ENCODE data around the gene GJA4. TPM values are rescaled to one million over a fixed set of nuclear protein-coding genes. Genes with fewer than 3 reads are reported as not detected.

Gene GJA4
- total RNA-seq, 1 experiment from 2014 or later = not detected

GRCh38 chr1:34840426-34840825 lies 47.6 kb downstream of the GJA4 start:
- no peak overlapping the region for H3K27ac ChIP-seq (ENCODE audit: low read length)
- no peaks in the 10 kb centered on the region for H3K9me2 ChIP-seq (replicated peaks; ENCODE audit: low read length)
- TF ChIP-seq CTCF (conservative IDR thresholded peaks at IDR 0.05; ENCODE audit: low read depth, low read length) = no peak
- TF ChIP-seq EZH2 (IDR thresholded peaks at IDR 0.05; ENCODE audit: low read length, unreplicated experiment) = no peak
- TF ChIP-seq EZH2phosphoT487 (IDR thresholded peaks at IDR 0.05; ENCODE audit: borderline replicate concordance, low read length) = no peak
- H3K9me3 ChIP-seq (ENCODE audit: low read length) = no peaks in the 10 kb centered on the region
- no peaks in the 10 kb centered on the region for H3K79me2 ChIP-seq (ENCODE audit: low read length)
- intact Hi-C loops (cut with micrococcal nuclease) = no loop called here
- H3K9ac ChIP-seq (ENCODE audit: low read length) = no peak overlapping the region
- no peaks in the 10 kb centered on the region for H3K36me3 ChIP-seq (ENCODE audit: low read depth, low read length)
- H2AFZ ChIP-seq (ENCODE audit: low read length) = no peak overlapping the region
- no peak for DNase-seq
- no peaks in the 10 kb centered on the region for H3K27me3 ChIP-seq (ENCODE audit: low read length)
- no peaks in the 10 kb centered on the region for H3F3A ChIP-seq (ENCODE audit: low read length, unreplicated experiment)
- no peak overlapping the region for H3K4me3 ChIP-seq (ENCODE audit: low read length)
- no TSS peak for BruUV-seq (replicated peaks)
- ATAC-seq = no peak
- H3K4me1 ChIP-seq (ENCODE audit: insufficient read depth, low read length) = peaks cover 12% of the 10 kb centered on the region; the same call in 1 of the 2 replicates
- no peak overlapping the region for H3K4me2 ChIP-seq (ENCODE audit: low read length)
- ChIA-PET POLR2A (ENCODE audit: unreplicated experiment) (no interaction called here), CTCF (no interaction called here)
- no peaks in the 10 kb centered on the region for H4K20me1 ChIP-seq (ENCODE audit: low read length)

- H4K20me1 ChIP-seq (ENCODE audit: low read length) = no peaks in the 10 kb centered on the region
- intact Hi-C loops (cut with micrococcal nuclease) = no loop called here
- H3K9ac ChIP-seq (ENCODE audit: low read length) = no peak overlapping the region
- TF ChIP-seq CTCF (conservative IDR thresholded peaks at IDR 0.05; ENCODE audit: low read depth, low read length) (no peak), EZH2 (IDR thresholded peaks at IDR 0.05; ENCODE audit: low read length, unreplicated experiment) (no peak), EZH2phosphoT487 (IDR thresholded peaks at IDR 0.05; ENCODE audit: borderline replicate concordance, low read length) (no peak)
- H2AFZ ChIP-seq (ENCODE audit: low read length) = no peak overlapping the region
- no peaks in the 10 kb centered on the region for H3K79me2 ChIP-seq (ENCODE audit: low read length)
- no peaks in the 10 kb centered on the region for H3K9me2 ChIP-seq (replicated peaks; ENCODE audit: low read length)
- peaks cover 12% of the 10 kb centered on the region; the same call in 1 of the 2 replicates for H3K4me1 ChIP-seq (ENCODE audit: insufficient read depth, low read length)
- H3K27me3 ChIP-seq (ENCODE audit: low read length) = no peaks in the 10 kb centered on the region
- no peak overlapping the region for H3K27ac ChIP-seq (ENCODE audit: low read length)
- no peaks in the 10 kb centered on the region for H3K9me3 ChIP-seq (ENCODE audit: low read length)
- POLR2A ChIA-PET (ENCODE audit: unreplicated experiment) = no interaction called here
- no peak overlapping the region for H3K4me2 ChIP-seq (ENCODE audit: low read length)
- ATAC-seq (no peak), DNase-seq (no peak)
- no peak overlapping the region for H3K4me3 ChIP-seq (ENCODE audit: low read length)
- no peaks in the 10 kb centered on the region for H3K36me3 ChIP-seq (ENCODE audit: low read depth, low read length)
- CTCF ChIA-PET = no interaction called here
- BruUV-seq (replicated peaks) = no TSS peak
- H3F3A ChIP-seq (ENCODE audit: low read length, unreplicated experiment) = no peaks in the 10 kb centered on the region
Observed at GRCh38 chr1:34842073-34842472, 49.3 kb downstream of the GJA4 start.

- no peak overlapping the region for H3K4me3 ChIP-seq (ENCODE audit: low read length)
- H3K27me3 ChIP-seq (ENCODE audit: low read length) = no peaks in the 10 kb centered on the region
- no peak overlapping the region for H3K4me2 ChIP-seq (ENCODE audit: low read length)
- CTCF ChIA-PET = no interaction called here
- H3K36me3 ChIP-seq (ENCODE audit: low read depth, low read length) = no peaks in the 10 kb centered on the region
- no peaks in the 10 kb centered on the region for H3F3A ChIP-seq (ENCODE audit: low read length, unreplicated experiment)
- no TSS peak for BruUV-seq (replicated peaks)
- no peak for TF ChIP-seq CTCF (conservative IDR thresholded peaks at IDR 0.05; ENCODE audit: low read depth, low read length)
- TF ChIP-seq EZH2 (IDR thresholded peaks at IDR 0.05; ENCODE audit: low read length, unreplicated experiment) = no peak
- no peak for TF ChIP-seq EZH2phosphoT487 (IDR thresholded peaks at IDR 0.05; ENCODE audit: borderline replicate concordance, low read length)
- no peaks in the 10 kb centered on the region for H3K9me3 ChIP-seq (ENCODE audit: low read length)
- H3K9ac ChIP-seq (ENCODE audit: low read length) = no peak overlapping the region
- DNase-seq = no peak
- ATAC-seq = no peak
- POLR2A ChIA-PET (ENCODE audit: unreplicated experiment) = no interaction called here
- intact Hi-C loops (cut with micrococcal nuclease) = no loop called here
- H4K20me1 ChIP-seq (ENCODE audit: low read length) = no peaks in the 10 kb centered on the region
- no peaks in the 10 kb centered on the region for H3K9me2 ChIP-seq (replicated peaks; ENCODE audit: low read length)
- H2AFZ ChIP-seq (ENCODE audit: low read length) = no peak overlapping the region
- no peaks in the 10 kb centered on the region for H3K79me2 ChIP-seq (ENCODE audit: low read length)
- H3K4me1 ChIP-seq (ENCODE audit: insufficient read depth, low read length) = peaks cover 12% of the 10 kb centered on the region; the same call in 1 of the 2 replicates
- H3K27ac ChIP-seq (ENCODE audit: low read length) = no peak overlapping the region
Observed at GRCh38 chr1:34842952-34843371, 50.2 kb downstream of the GJA4 start.
